Measurements from ENCODE around the gene ZNF827.

Gene ZNF827

DNA sequence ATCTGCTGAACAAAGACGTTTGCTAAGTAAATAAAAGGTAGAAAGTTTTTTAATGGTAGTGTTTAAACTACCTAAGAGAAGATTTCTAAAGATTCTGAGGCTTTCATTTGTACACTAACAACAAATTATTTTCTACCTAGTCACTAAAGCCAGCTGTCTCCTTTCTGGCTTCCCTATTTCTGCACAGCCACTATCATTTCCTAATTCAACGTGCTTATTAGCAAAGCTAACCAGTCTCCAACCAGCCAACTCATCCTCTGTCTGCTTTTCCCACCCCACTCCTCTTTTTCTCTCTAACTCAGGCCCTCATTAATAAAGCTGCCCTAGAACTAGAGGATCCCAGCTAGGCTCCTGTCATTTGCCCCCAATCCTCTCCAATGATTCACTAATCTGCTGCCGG lies 118.2 kb downstream of the ZNF827 start:
- TF ChIP-seq, protein P1, sequence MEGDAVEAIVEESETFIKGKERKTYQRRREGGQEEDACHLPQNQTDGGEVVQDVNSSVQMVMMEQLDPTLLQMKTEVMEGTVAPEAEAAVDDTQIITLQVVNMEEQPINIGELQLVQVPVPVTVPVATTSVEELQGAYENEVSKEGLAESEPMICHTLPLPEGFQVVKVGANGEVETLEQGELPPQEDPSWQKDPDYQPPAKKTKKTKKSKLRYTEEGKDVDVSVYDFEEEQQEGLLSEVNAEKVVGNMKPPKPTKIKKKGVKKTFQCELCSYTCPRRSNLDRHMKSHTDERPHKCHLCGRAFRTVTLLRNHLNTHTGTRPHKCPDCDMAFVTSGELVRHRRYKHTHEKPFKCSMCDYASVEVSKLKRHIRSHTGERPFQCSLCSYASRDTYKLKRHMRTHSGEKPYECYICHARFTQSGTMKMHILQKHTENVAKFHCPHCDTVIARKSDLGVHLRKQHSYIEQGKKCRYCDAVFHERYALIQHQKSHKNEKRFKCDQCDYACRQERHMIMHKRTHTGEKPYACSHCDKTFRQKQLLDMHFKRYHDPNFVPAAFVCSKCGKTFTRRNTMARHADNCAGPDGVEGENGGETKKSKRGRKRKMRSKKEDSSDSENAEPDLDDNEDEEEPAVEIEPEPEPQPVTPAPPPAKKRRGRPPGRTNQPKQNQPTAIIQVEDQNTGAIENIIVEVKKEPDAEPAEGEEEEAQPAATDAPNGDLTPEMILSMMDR (IDR thresholded peaks at IDR 0.05; ENCODE audit: control insufficient read depth, insufficient read depth, low read depth, low read length, missing control alignments): no peak
- no peak for DNase-seq (ENCODE audit: low read depth)
- no peak overlapping the region for H3K4me3 ChIP-seq (ENCODE audit: control insufficient read depth, low read depth, low read length)

DNA sequence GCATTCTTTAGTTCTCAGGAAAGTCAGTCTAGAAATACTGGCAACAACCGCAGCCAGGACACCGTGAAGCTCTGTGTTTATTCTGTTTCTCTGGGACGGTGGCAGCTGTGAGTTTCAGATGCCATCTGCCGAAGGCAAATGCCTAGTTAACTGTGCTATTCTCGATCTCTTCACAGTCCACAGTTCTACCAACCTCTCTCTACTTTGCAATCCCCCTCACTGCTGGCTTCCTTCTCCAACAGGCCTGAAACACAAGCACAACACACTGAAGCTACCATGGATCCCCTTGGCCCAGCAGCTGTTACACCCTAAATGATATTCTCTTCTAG lies 118.8 kb downstream of the ZNF827 start:
- TF ChIP-seq, protein P1 (IDR thresholded peaks at IDR 0.05; ENCODE audit: control insufficient read depth, insufficient read depth, low read depth, low read length, missing control alignments): no peak
- no peak for DNase-seq (ENCODE audit: low read depth)
- H3K4me3 ChIP-seq (ENCODE audit: control insufficient read depth, low read depth, low read length): no peak overlapping the region

DNA sequence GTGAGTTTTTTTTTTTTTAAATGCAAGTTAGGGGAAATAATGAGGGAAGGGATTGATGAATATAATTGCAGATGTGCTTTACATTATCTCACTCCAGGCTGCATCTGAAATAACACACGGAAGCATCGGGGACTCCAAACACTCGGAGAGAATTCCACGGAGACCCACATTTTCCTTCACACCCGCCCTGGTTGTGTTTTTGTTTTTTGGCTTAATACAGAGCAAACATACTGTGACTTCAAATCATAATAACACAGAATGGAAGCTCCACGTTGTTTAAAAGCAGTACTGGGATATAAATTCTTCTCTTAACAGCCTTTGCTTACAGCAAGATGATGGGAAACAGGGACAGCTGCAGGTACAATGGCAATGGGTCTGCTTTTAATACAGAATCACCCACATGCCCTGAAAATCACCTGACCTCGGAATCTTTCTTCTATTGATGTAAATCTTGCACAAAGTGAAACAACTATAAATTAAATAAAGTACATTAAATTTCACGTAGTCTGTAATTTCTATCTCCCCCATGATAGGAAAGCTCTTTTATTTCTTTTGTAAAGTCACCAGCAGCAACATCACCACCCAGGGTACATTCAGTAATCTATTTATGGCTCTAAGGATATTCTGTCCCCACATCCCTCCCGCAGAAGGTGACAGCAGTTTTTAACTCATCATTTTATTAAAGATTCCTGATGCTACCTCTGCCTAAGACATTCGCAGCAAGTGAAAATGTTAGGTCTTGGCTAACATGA lies 119.3 kb downstream of the ZNF827 start:
- no peak for DNase-seq (ENCODE audit: low read depth)
- no peak overlapping the region for H3K4me3 ChIP-seq (ENCODE audit: control insufficient read depth, low read depth, low read length)
- TF ChIP-seq, protein P1 (IDR thresholded peaks at IDR 0.05; ENCODE audit: control insufficient read depth, insufficient read depth, low read depth, low read length, missing control alignments): no peak

DNA sequence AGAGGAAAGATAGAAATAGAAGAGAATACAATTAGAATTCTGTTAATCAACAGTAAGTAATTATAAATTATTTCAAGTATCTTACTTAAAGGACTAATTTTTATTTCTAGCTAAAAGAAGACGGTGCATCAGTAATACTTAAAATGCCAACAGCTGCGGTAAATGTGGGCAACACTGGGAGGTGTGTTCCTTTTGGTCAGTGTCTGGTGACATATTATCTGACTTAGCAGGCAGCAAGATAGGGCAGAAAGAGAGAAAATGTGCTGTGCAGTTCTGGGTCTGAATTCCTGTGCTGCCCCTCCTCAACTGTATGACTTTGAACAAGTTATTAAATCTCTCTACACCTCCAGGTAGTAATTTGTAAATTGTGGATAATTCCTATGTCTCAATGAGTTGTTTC lies 120.6 kb downstream of the ZNF827 start:
- no peak overlapping the region for H3K4me3 ChIP-seq (ENCODE audit: control insufficient read depth, low read depth, low read length)
- TF ChIP-seq, protein P1 (IDR thresholded peaks at IDR 0.05; ENCODE audit: control insufficient read depth, insufficient read depth, low read depth, low read length, missing control alignments): no peak
- DNase-seq (ENCODE audit: low read depth): no peak

DNA sequence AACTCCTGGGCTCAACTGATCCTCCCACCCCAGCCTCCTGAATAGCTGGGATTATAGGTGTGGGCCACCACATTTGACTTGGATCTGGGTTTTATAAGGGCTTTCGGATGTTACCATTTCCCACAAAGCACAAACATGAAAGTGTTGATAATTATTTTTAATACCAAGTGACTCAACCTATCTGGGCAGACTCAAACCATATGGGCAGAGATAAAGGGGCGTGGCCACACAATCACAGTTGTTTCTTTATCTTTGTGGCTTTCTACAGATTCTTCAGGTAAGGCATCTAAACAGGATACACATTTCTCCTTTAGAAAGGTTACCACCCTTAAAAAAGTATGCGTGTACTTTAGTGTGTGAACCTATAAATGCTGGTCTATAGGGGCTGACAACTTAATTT lies 122.5 kb downstream of the ZNF827 start:
- no peak for DNase-seq (ENCODE audit: low read depth)
- H3K4me3 ChIP-seq (ENCODE audit: control insufficient read depth, low read depth, low read length): no peak overlapping the region
- TF ChIP-seq, protein P1 (IDR thresholded peaks at IDR 0.05; ENCODE audit: control insufficient read depth, insufficient read depth, low read depth, low read length, missing control alignments): no peak

DNA sequence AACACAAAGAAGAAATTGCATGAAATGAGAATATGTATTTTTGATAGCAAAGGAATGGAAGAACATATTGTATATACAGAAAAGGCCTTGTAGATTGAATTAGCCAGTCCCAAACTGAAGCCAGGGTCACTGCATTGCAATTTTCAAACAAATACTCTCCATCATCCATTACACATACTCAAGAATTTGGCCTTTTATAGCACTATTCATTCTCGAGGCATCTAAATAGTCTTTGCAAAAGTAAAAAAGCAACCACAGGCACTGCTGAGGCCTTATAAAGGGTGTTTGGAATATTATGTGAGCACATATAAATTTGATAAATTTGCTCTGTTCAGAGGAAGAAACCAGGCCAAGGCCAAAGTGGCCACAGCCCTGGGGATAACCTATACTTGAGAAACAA lies 123.0 kb downstream of the ZNF827 start:
- no peak for DNase-seq (ENCODE audit: low read depth)
- TF ChIP-seq, protein P1 (IDR thresholded peaks at IDR 0.05; ENCODE audit: control insufficient read depth, insufficient read depth, low read depth, low read length, missing control alignments): no peak
- H3K4me3 ChIP-seq (ENCODE audit: control insufficient read depth, low read depth, low read length): no peak overlapping the region

Measured in AG09309 (cell line).